H9 (cell line): ENCODE results near the gene ELAC2. TPM values are rescaled to one million over a fixed set of nuclear protein-coding genes. Genes with fewer than 3 reads are reported as not detected.

Experiments used
- DNase-seq: peaks from one replicate; pipeline ENCODE4 v3.0.0-alpha.2; 2017
- H2AFZ ChIP-seq: one replicate; pipeline ENCODE4 v1.6.1; 2013; ENCODE audit warnings: mild to moderate bottlenecking, low read length, control low read depth, moderate library complexity
- H2AK5ac ChIP-seq: 2 replicates; pipeline ENCODE4 v1.6.1; 2013; ENCODE audit warnings: low read length, control low read depth, mixed read lengths; ENCODE audit not compliant: insufficient read length
- H2BK120ac ChIP-seq: one replicate; pipeline ENCODE4 v1.6.1; 2013; ENCODE audit warnings: low read depth, mild to moderate bottlenecking, low read length, control low read depth, inconsistent platforms; ENCODE audit not compliant: poor library complexity, severe bottlenecking
- H2BK12ac ChIP-seq: 2 replicates; pipeline ENCODE4 v1.6.1; 2013; ENCODE audit warnings: low read length, control low read depth, mixed read lengths, low read depth; ENCODE audit not compliant: insufficient read length
- H2BK15ac ChIP-seq: 2 replicates; pipeline ENCODE4 v1.6.1; 2013; ENCODE audit warnings: low read depth, low read length, control low read depth
- H2BK20ac ChIP-seq: one replicate; pipeline ENCODE4 v1.6.1; 2013; ENCODE audit warnings: low read depth, mild to moderate bottlenecking, low read length, control low read depth, inconsistent platforms; ENCODE audit not compliant: poor library complexity, severe bottlenecking
- H2BK5ac ChIP-seq: 2 replicates; pipeline ENCODE4 v1.6.1; 2013; ENCODE audit warnings: low read length, control low read depth, mixed read lengths; ENCODE audit not compliant: insufficient read length
- H3K14ac ChIP-seq: 2 replicates; pipeline ENCODE4 v1.6.1; 2013; ENCODE audit warnings: low read length, control low read depth; ENCODE audit not compliant: insufficient read depth
- H3K18ac ChIP-seq: 2 replicates; pipeline ENCODE4 v1.6.1; 2013; ENCODE audit warnings: low read depth, mild to moderate bottlenecking, mixed read lengths, low read length, control low read depth; ENCODE audit not compliant: insufficient read length
- H3K23ac ChIP-seq: 2 replicates; pipeline ENCODE4 v1.6.1; 2013; ENCODE audit warnings: low read length, control low read depth, mixed read lengths, low read depth; ENCODE audit not compliant: insufficient read length
- H3K23me2 ChIP-seq: 2 replicates; pipeline ENCODE4 v1.6.1; 2013; ENCODE audit warnings: low read depth, mild to moderate bottlenecking, mixed read lengths, low read length, control low read depth; ENCODE audit not compliant: insufficient read length, poor library complexity, severe bottlenecking
- H3K27ac ChIP-seq: 2 replicates; pipeline ENCODE4 v1.5.1; 2013; ENCODE audit warnings: low read length, control low read depth, mixed read lengths, low read depth; ENCODE audit not compliant: insufficient read length
- H3K27me3 ChIP-seq: 2 replicates; pipeline ENCODE4 v1.6.1; 2013; ENCODE audit warnings: low read length, control low read depth, inconsistent platforms; ENCODE audit not compliant: insufficient read depth
- H3K4ac ChIP-seq: 2 replicates; pipeline ENCODE4 v1.6.1; 2013; ENCODE audit warnings: low read depth, mild to moderate bottlenecking, control low read depth, inconsistent platforms, low read length, moderate library complexity
- H3K4me1 ChIP-seq: 2 replicates; pipeline ENCODE4 v1.6.1; 2013; ENCODE audit warnings: low read length, control low read depth, inconsistent platforms; ENCODE audit not compliant: insufficient read depth
- H3K4me2 ChIP-seq: 2 replicates; pipeline ENCODE4 v1.6.1; 2013; ENCODE audit warnings: low read length, control low read depth, mixed read lengths; ENCODE audit not compliant: insufficient read length, insufficient read depth
- H3K56ac ChIP-seq: 2 replicates; pipeline ENCODE4 v1.6.1; 2013; ENCODE audit warnings: low read depth, mild to moderate bottlenecking, mixed read lengths, low read length, control low read depth; ENCODE audit not compliant: insufficient read length
- H3K79me1 ChIP-seq: 2 replicates; pipeline ENCODE4 v1.6.1; 2013; ENCODE audit warnings: low read depth, mild to moderate bottlenecking, moderate library complexity, low read length, control low read depth, inconsistent platforms; ENCODE audit not compliant: insufficient read depth, poor library complexity, severe bottlenecking
- H3K79me2 ChIP-seq: 2 replicates; pipeline ENCODE4 v1.6.1; 2013; ENCODE audit warnings: low read length, control low read depth, inconsistent platforms; ENCODE audit not compliant: insufficient read depth
- H3K9ac ChIP-seq: 2 replicates; pipeline ENCODE4 v1.6.1; 2013; ENCODE audit warnings: low read length, control low read depth, mixed read lengths; ENCODE audit not compliant: insufficient read length; ENCODE audit errors: extremely low read depth
- H3K9me3 ChIP-seq: one replicate; pipeline ENCODE4 v1.6.1; 2013; ENCODE audit warnings: low read depth, low read length, inconsistent platforms; ENCODE audit not compliant: control insufficient read depth
- H3T11ph ChIP-seq: one replicate; pipeline ENCODE4 v1.6.1; 2013; ENCODE audit warnings: mild to moderate bottlenecking, low read length, control low read depth, inconsistent platforms
- H4K20me1 ChIP-seq: one replicate; pipeline ENCODE4 v1.6.1; 2013; ENCODE audit not compliant: control insufficient read depth, insufficient read length, insufficient read depth
- H4K5ac ChIP-seq: 2 replicates; pipeline ENCODE4 v1.6.1; 2013; ENCODE audit warnings: low read depth, mild to moderate bottlenecking, mixed read lengths, low read length, control low read depth; ENCODE audit not compliant: insufficient read length
- H4K8ac ChIP-seq: replicated peaks from 2 replicates; pipeline ENCODE4 v1.6.1; 2013; ENCODE audit warnings: low read length, control low read depth, mixed read lengths, low read depth; ENCODE audit not compliant: insufficient read length
- H4K91ac ChIP-seq: 2 replicates; pipeline ENCODE4 v1.6.1; 2013; ENCODE audit warnings: low read depth, mild to moderate bottlenecking, moderate library complexity, mixed read lengths, low read length, control low read depth; ENCODE audit not compliant: insufficient read length
- H3K27ac Mint-ChIP-seq, 3 experiments: 2 replicates in 2 of 3; 3 replicates in 1 of 3; pipeline ENCODE4 v1.8.0; 2020 to 2021; ENCODE audit warnings: mixed read lengths in 3 of 3, mild to moderate bottlenecking in 1 of 3, moderate library complexity in 1 of 3
- H3K27me3 Mint-ChIP-seq: 2 replicates; pipeline ENCODE4 v1.8.0; 2021; ENCODE audit warnings: low read depth, mild to moderate bottlenecking, moderate library complexity, mixed read lengths
- H3K36me3 Mint-ChIP-seq, 3 experiments: 2 replicates in 2 of 3; 3 replicates in 1 of 3; pipeline ENCODE4 v1.8.0; 2020 to 2021; ENCODE audit warnings: low read depth in 3 of 3, mixed read lengths in 3 of 3; ENCODE audit not compliant: insufficient read depth in 1 of 3
- H3K4me1 Mint-ChIP-seq, 2 experiments: 2 replicates each; pipeline ENCODE4 v1.8.0; 2020; ENCODE audit warnings: mixed read lengths in 2 of 2
- H3K4me3 Mint-ChIP-seq, 2 experiments: 2 replicates in 1 of 2; 3 replicates in 1 of 2; pipeline ENCODE4 v1.8.0; 2020 to 2021; ENCODE audit warnings: mild to moderate bottlenecking in 2 of 2, mixed read lengths in 2 of 2, moderate library complexity in 1 of 2
- H3K9me3 Mint-ChIP-seq, 2 experiments: 2 replicates in 1 of 2; 3 replicates in 1 of 2; pipeline ENCODE4 v1.8.0; 2020; ENCODE audit warnings: mild to moderate bottlenecking in 2 of 2, mixed read lengths in 2 of 2, moderate library complexity in 1 of 2
- CTCF ChIP-seq: fragments of 200-600 bp; sonication (generic); conservative IDR thresholded peaks from 3 replicates; pipeline ENCODE4 v1.8.0; 2021; ENCODE audit warnings: antibody characterized with exemption, mild to moderate bottlenecking
- WGBS: extraction: QIAGEN DNeasy Blood & Tissue Kit; methylation state at CpG from one replicate; pipeline ENCODE4 v1.1.7; 2013; ENCODE audit warnings: missing lambda C conversion rate, low lambda C conversion rate, mixed read lengths; ENCODE audit not compliant: insufficient read length; ENCODE audit errors: extremely low coverage; 5-methylcytosine and 5-hydroxymethylcytosine counted together
- total RNA-seq: library from RNA; stranded (reverse); gene quantifications from 2 replicates; pipeline ENCODE4 v1.2.1, GENCODE V29; 2021

ELAC2 gene
- total RNA-seq, 1 experiment from 2014 or later, result 90.7 TPM

- H3K4me1 ChIP-seq, result peaks cover 2% of the 10 kb centered on the region; the same call in 1 of the 2 replicates
- no peak overlapping the region for H2AFZ ChIP-seq
- no peak overlapping the region for H4K5ac ChIP-seq
- no peak overlapping the region for H3K4ac ChIP-seq
- H3K27ac Mint-ChIP-seq, result no peak overlapping the region
- no peaks in the 10 kb centered on the region; a peak in 1 of 5 replicates for H3K9me3 Mint-ChIP-seq
- H3K36me3 Mint-ChIP-seq, result peaks cover 2 to 9% (median 7%) of the 10 kb centered on the region in 3 experiments
- no peak overlapping the region for H3K56ac ChIP-seq
- H3K9ac ChIP-seq, result no peak overlapping the region
- H3K27me3 ChIP-seq, result no peaks in the 10 kb centered on the region
- no peak overlapping the region for H3K18ac ChIP-seq
- no peak overlapping the region for H3K27ac ChIP-seq
- H3K4me1 Mint-ChIP-seq, result peaks cover 16 to 28% of the 10 kb centered on the region in 2 experiments
- H3K4me3 Mint-ChIP-seq, result no peak overlapping the region
- H3K9me3 ChIP-seq, result no peaks in the 10 kb centered on the region
- no peak overlapping the region for H3K4me2 ChIP-seq
- H4K20me1 ChIP-seq, result no peaks in the 10 kb centered on the region
- H4K91ac ChIP-seq, result no peak overlapping the region
- no peaks in the 10 kb centered on the region for H3K79me1 ChIP-seq
- H4K8ac ChIP-seq, result no peak overlapping the region
- no peak overlapping the region for H3T11ph ChIP-seq
- no peak overlapping the region for H2BK12ac ChIP-seq
- no peak overlapping the region for H3K23ac ChIP-seq
- H2BK5ac ChIP-seq, result no peak overlapping the region
- no peak overlapping the region for H2BK20ac ChIP-seq
- H3K23me2 ChIP-seq, result no peaks in the 10 kb centered on the region
- no peak overlapping the region for H2BK15ac ChIP-seq
- H3K27me3 Mint-ChIP-seq, result no peaks in the 10 kb centered on the region
- no peak overlapping the region for H3K14ac ChIP-seq
- WGBS, result no CpG with 5 or more reads among the region's 6 CpGs
- no peak overlapping the region for H2BK120ac ChIP-seq
- TF ChIP-seq CTCF, result no peak
- DNase-seq, result no peak
- H2AK5ac ChIP-seq, result no peak overlapping the region
- H3K79me2 ChIP-seq, result no peaks in the 10 kb centered on the region
Observed at GRCh38 chr17:12982224-12982623, 35.6 kb downstream of the ELAC2 start.
